Esophagus squamous epithelium (tissue), 4 donors: Measurements from ENCODE around the gene EFCAB7.

Experiments used
- POLR2A ChIP-seq, 4 donors: fragments of 450-650 bp; IDR thresholded peaks; one replicate each; pipeline ENCODE4 v1.6.1; 2017; ENCODE audit warnings: antibody characterized with exemption in 4 of 4, mild to moderate bottlenecking in 4 of 4, moderate library complexity in 3 of 4
- TF ChIP-seq, protein P1 (sequence below), 6 experiments: fragments of 450-650 bp in 4 of 6; fragments of 200-600 bp in 2 of 6; sonication (generic) in 2 of 6; IDR thresholded peaks; one replicate each; pipeline ENCODE4 v1.5.1; 2016 to 2019; ENCODE audit warnings: antibody characterized with exemption in 6 of 6, mild to moderate bottlenecking in 4 of 6, moderate library complexity in 4 of 6

- TF ChIP-seq, protein P1, sequence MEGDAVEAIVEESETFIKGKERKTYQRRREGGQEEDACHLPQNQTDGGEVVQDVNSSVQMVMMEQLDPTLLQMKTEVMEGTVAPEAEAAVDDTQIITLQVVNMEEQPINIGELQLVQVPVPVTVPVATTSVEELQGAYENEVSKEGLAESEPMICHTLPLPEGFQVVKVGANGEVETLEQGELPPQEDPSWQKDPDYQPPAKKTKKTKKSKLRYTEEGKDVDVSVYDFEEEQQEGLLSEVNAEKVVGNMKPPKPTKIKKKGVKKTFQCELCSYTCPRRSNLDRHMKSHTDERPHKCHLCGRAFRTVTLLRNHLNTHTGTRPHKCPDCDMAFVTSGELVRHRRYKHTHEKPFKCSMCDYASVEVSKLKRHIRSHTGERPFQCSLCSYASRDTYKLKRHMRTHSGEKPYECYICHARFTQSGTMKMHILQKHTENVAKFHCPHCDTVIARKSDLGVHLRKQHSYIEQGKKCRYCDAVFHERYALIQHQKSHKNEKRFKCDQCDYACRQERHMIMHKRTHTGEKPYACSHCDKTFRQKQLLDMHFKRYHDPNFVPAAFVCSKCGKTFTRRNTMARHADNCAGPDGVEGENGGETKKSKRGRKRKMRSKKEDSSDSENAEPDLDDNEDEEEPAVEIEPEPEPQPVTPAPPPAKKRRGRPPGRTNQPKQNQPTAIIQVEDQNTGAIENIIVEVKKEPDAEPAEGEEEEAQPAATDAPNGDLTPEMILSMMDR (IDR thresholded peaks at IDR 0.05) = no peak
- no peak for TF ChIP-seq POLR2A (IDR thresholded peaks at IDR 0.05)
These were observed 25.2 kb upstream of the EFCAB7 start for GRCh38 chr1:63498106-63498505.
